ENCODE measurements around the gene CCDC24. TPM values are rescaled to one million over a fixed set of nuclear protein-coding genes. Genes with fewer than 3 reads are reported as not detected.

CCDC24 gene
- total and polyA plus RNA-seq, 4 donors, result 0.92 to 4.2 (median 2.3) TPM

DNA sequence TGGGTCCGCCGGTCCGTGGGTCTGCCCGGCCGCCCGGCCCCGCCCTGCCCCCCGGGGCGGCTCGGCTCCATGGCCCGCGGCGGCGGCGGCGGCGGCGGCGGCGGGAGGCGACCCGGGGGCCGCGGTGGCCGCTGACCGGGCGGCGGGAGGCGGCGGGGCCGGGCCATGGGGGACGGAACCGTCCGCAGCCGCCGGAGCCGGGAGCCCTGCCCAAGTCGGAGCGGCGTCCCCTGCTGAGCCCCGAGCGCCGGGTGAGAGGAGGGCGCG is 12.2 kb upstream of the CCDC24 start:
- Histone ChIP-seq H3K27me3 (ENCODE audit: control insufficient read depth in 4 of 4, insufficient read depth in 4 of 4, low read length in 3 of 4) (no peaks in the 10 kb centered on the region), H3K36me3 (ENCODE audit: control insufficient read depth in 4 of 4, insufficient read depth in 3 of 4, low read depth in 1 of 4, low read length in 3 of 4) (peaks cover 0 to 13% (median 8%) of the 10 kb centered on the region in 4 donors), H3K9me3 (ENCODE audit: control insufficient read depth in 4 of 4, low read length in 3 of 4) (no peaks in the 10 kb centered on the region), H3K27ac (ENCODE audit: low read depth in 1 of 2, low read length in 2 of 2) (peak overlapping the region in 1 of 2 donors; percentile 38), H3K9ac (ENCODE audit: low read depth in 1 of 2, low read length in 2 of 2) (no peak overlapping the region), H3K4me3 (ENCODE audit: low read depth in 1 of 3, low read length in 3 of 3) (peak overlapping the region in 2 of 3 donors; percentile 39 to 75), H3K4me1 (ENCODE audit: control insufficient read depth in 4 of 4, insufficient read depth in 4 of 4, low read length in 3 of 4) (peaks cover 7 to 51% (median 38%) of the 10 kb centered on the region in 4 donors)
- no peak for TF ChIP-seq NR2F2 (IDR thresholded peaks at IDR 0.05)
- TF ChIP-seq EGR1 (IDR thresholded peaks at IDR 0.05; ENCODE audit: low read depth in 2 of 2), result no peak
- TF ChIP-seq, protein P1, sequence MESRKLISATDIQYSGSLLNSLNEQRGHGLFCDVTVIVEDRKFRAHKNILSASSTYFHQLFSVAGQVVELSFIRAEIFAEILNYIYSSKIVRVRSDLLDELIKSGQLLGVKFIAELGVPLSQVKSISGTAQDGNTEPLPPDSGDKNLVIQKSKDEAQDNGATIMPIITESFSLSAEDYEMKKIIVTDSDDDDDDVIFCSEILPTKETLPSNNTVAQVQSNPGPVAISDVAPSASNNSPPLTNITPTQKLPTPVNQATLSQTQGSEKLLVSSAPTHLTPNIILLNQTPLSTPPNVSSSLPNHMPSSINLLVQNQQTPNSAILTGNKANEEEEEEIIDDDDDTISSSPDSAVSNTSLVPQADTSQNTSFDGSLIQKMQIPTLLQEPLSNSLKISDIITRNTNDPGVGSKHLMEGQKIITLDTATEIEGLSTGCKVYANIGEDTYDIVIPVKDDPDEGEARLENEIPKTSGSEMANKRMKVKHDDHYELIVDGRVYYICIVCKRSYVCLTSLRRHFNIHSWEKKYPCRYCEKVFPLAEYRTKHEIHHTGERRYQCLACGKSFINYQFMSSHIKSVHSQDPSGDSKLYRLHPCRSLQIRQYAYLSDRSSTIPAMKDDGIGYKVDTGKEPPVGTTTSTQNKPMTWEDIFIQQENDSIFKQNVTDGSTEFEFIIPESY (IDR thresholded peaks at IDR 0.05), result no peak
- no peak for DNase-seq (ENCODE audit: low spot score)
- WGBS, result under 1% methylated on average over 43 of the region's 45 CpGs

DNA sequence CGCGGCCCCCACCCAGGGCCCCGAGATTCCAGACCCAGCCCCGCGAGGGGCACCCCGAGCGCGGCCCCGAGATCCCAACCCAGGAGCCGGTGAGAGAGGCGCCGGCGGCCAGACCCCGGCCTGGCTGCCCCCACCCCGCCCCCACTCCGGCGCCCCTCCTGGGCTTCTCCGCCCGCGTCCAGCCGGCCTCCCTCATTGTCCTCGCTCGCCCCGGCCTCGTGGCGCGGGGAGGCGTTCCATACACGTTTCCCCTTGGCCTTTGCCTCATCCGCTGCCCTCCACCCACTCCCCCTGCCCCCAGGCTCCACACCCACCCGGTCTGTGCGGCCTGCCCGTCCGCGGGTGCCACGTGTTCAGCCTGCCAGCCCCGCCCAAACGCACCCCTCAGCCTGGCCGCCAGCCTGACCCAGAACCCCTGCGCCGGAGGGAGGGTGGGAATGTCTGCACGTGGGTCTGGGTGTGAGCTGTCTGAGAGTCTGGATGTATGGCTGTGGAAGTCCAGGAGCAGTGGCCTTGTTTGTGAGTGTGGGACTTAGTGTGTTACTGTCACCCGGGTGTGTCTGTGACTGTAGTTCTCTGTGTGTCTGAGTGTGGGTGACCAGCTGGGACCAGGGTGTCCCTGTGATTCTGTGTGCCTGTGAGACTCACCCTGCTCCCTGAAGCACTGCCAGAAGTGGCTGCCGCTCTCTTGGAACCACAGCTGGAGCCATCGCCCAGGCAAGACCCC is 11.7 kb upstream of the CCDC24 start:
- Histone ChIP-seq H3K9me3 (ENCODE audit: control insufficient read depth in 4 of 4, low read length in 3 of 4) (no peaks in the 10 kb centered on the region), H3K9ac (ENCODE audit: low read depth in 1 of 2, low read length in 2 of 2) (peak overlapping the region in 1 of 2 donors; percentile 30), H3K27me3 (ENCODE audit: control insufficient read depth in 4 of 4, insufficient read depth in 4 of 4, low read length in 3 of 4) (no peaks in the 10 kb centered on the region), H3K4me3 (ENCODE audit: low read depth in 1 of 3, low read length in 3 of 3) (peak overlapping the region; percentile 39 to 75 (median 45)), H3K4me1 (ENCODE audit: control insufficient read depth in 4 of 4, insufficient read depth in 4 of 4, low read length in 3 of 4) (peaks cover 7 to 47% (median 36%) of the 10 kb centered on the region in 4 donors), H3K27ac (ENCODE audit: low read depth in 1 of 2, low read length in 2 of 2) (peak overlapping the region; percentile 38 to 48), H3K36me3 (ENCODE audit: control insufficient read depth in 4 of 4, insufficient read depth in 3 of 4, low read depth in 1 of 4, low read length in 3 of 4) (peaks cover 0 to 13% (median 8%) of the 10 kb centered on the region in 4 donors)
- peak; percentile 68 for DNase-seq (ENCODE audit: low spot score)
- TF ChIP-seq, protein P2, sequence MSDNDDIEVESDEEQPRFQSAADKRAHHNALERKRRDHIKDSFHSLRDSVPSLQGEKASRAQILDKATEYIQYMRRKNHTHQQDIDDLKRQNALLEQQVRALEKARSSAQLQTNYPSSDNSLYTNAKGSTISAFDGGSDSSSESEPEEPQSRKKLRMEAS (IDR thresholded peaks at IDR 0.05), result no peak
- TF ChIP-seq EGR1 (IDR thresholded peaks at IDR 0.05; ENCODE audit: low read depth in 2 of 2) (no peak), HNF4G (IDR thresholded peaks at IDR 0.05) (no peak), GABPA (IDR thresholded peaks at IDR 0.05 in 1 of 2, conservative IDR thresholded peaks at IDR 0.05 in 1 of 2) (no peak), RXRA (IDR thresholded peaks at IDR 0.05) (no peak), NR2F2 (IDR thresholded peaks at IDR 0.05) (no peak), FOXA1 (IDR thresholded peaks at IDR 0.05) (no peak), TAF1 (conservative IDR thresholded peaks at IDR 0.05) (no peak), SP1 (IDR thresholded peaks at IDR 0.05) (no peak)
- TF ChIP-seq, protein P3, sequence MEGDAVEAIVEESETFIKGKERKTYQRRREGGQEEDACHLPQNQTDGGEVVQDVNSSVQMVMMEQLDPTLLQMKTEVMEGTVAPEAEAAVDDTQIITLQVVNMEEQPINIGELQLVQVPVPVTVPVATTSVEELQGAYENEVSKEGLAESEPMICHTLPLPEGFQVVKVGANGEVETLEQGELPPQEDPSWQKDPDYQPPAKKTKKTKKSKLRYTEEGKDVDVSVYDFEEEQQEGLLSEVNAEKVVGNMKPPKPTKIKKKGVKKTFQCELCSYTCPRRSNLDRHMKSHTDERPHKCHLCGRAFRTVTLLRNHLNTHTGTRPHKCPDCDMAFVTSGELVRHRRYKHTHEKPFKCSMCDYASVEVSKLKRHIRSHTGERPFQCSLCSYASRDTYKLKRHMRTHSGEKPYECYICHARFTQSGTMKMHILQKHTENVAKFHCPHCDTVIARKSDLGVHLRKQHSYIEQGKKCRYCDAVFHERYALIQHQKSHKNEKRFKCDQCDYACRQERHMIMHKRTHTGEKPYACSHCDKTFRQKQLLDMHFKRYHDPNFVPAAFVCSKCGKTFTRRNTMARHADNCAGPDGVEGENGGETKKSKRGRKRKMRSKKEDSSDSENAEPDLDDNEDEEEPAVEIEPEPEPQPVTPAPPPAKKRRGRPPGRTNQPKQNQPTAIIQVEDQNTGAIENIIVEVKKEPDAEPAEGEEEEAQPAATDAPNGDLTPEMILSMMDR (IDR thresholded peaks at IDR 0.05; ENCODE audit: low read depth, low read length, missing input control), result no peak
- TF ChIP-seq, protein P4, sequence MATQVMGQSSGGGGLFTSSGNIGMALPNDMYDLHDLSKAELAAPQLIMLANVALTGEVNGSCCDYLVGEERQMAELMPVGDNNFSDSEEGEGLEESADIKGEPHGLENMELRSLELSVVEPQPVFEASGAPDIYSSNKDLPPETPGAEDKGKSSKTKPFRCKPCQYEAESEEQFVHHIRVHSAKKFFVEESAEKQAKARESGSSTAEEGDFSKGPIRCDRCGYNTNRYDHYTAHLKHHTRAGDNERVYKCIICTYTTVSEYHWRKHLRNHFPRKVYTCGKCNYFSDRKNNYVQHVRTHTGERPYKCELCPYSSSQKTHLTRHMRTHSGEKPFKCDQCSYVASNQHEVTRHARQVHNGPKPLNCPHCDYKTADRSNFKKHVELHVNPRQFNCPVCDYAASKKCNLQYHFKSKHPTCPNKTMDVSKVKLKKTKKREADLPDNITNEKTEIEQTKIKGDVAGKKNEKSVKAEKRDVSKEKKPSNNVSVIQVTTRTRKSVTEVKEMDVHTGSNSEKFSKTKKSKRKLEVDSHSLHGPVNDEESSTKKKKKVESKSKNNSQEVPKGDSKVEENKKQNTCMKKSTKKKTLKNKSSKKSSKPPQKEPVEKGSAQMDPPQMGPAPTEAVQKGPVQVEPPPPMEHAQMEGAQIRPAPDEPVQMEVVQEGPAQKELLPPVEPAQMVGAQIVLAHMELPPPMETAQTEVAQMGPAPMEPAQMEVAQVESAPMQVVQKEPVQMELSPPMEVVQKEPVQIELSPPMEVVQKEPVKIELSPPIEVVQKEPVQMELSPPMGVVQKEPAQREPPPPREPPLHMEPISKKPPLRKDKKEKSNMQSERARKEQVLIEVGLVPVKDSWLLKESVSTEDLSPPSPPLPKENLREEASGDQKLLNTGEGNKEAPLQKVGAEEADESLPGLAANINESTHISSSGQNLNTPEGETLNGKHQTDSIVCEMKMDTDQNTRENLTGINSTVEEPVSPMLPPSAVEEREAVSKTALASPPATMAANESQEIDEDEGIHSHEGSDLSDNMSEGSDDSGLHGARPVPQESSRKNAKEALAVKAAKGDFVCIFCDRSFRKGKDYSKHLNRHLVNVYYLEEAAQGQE (IDR thresholded peaks at IDR 0.05), result no peak
- 4% methylated on average over 45 of the region's 45 CpGs for WGBS
